HepG2 (cell line): ENCODE data around the gene SLC26A2. TPM values are rescaled to one million over a fixed set of nuclear protein-coding genes. Genes with fewer than 3 reads are reported as not detected.

ENCODE experiments used
- ATAC-seq: fragments of 200-7000 bp; cut with Tn5 transposase; 3 replicates; pipeline ENCODE4 v1.9.1; 2020; ENCODE audit warnings: mild to moderate bottlenecking, moderate library complexity
- BruUV-seq: library from RNA; stranded (reverse); fragments of 400-500 nt; replicated peaks from 2 replicates; lab custom pipeline; 2021; lab: Mats Ljungman, UMichigan
- CTCF ChIA-PET: fragments of 300-600 bp; formaldehyde crosslinking; extraction: SDS; loops from one replicate; lab custom pipeline; 2021; ENCODE audit warnings: low total read pairs, inconsistent platforms, low intra/inter-chr PET ratio; lab: Yijun Ruan, JAX
- POLR2A ChIA-PET: fragments of 350-600 bp; sonication (Branson Sonifier 250); formaldehyde crosslinking; loops from one replicate; lab custom pipeline; 2020; ENCODE audit warnings: antibody characterized with exemption, inconsistent platforms; lab: Yijun Ruan, JAX
- DNase-seq: peaks from one replicate; pipeline ENCODE4 v3.0.0-alpha.2; 2015; ENCODE audit warnings: low spot score
- FAIRE-seq: peaks from 3 replicates; lab custom pipeline; 2011; peaks lifted over from hg19 to GRCh38; lab: Jason Lieb, UNC
- H2AFZ ChIP-seq: one replicate; pipeline ENCODE4 v1.6.1; 2011; ENCODE audit warnings: low read length, inconsistent platforms
- H3K27ac ChIP-seq: fragments of 300-600 bp; 3 replicates; pipeline ENCODE4 v1.8.0; 2011; ENCODE audit warnings: mixed run types, mild to moderate bottlenecking, mixed read lengths, low read length, inconsistent platforms; ENCODE audit not compliant: insufficient read depth; ENCODE audit errors: extremely low read length
- H3K27me3 ChIP-seq, 2 experiments: fragments of 200-600 bp in 1 of 2; 2 replicates in 1 of 2; 3 replicates in 1 of 2; pipeline versions ENCODE4 v1.6.0 to v1.8.0; 2011; ENCODE audit warnings: low read length in 2 of 2, mild to moderate bottlenecking in 2 of 2, moderate library complexity in 2 of 2, inconsistent platforms in 1 of 2; ENCODE audit not compliant: insufficient read depth in 2 of 2, control insufficient read depth in 1 of 2
- H3K36me3 ChIP-seq, 2 experiments: fragments of 200-600 bp in 1 of 2; replicated peaks in 1 of 2; 2 replicates in 1 of 2; 3 replicates in 1 of 2; pipeline versions ENCODE4 v1.5.1 to v1.8.0; 2011; ENCODE audit warnings: low read length in 2 of 2, inconsistent platforms in 1 of 2; ENCODE audit not compliant: insufficient read depth in 2 of 2, control insufficient read depth in 1 of 2
- H3K4me1 ChIP-seq: 2 replicates; pipeline ENCODE4 v1.5.1; 2012; ENCODE audit warnings: low read length, inconsistent platforms; ENCODE audit not compliant: insufficient read depth
- H3K4me2 ChIP-seq: 2 replicates; pipeline ENCODE4 v1.6.0; 2011; ENCODE audit warnings: low read depth, low read length, inconsistent platforms
- H3K4me3 ChIP-seq, 3 experiments: fragments of 200-600 bp in 1 of 3; sonication (generic), shearing (Covaris generic) in 1 of 3; replicated peaks in 1 of 3; 2 replicates each; pipeline ENCODE4 v1.5.1; 2011 to 2016; ENCODE audit warnings: low read length in 3 of 3, inconsistent platforms in 2 of 3, low read depth in 2 of 3, mild to moderate bottlenecking in 2 of 3, control low read depth in 1 of 3, mixed read lengths in 1 of 3; ENCODE audit not compliant: insufficient read depth in 1 of 3
- H3K79me2 ChIP-seq: one replicate; pipeline ENCODE4 v1.6.1; 2011; ENCODE audit warnings: low read length, inconsistent platforms; ENCODE audit not compliant: insufficient read depth
- H3K9ac ChIP-seq: 2 replicates; pipeline ENCODE4 v1.6.0; 2011; ENCODE audit warnings: mild to moderate bottlenecking, low read depth, low read length, inconsistent platforms; ENCODE audit not compliant: insufficient read depth
- H3K9me3 ChIP-seq: 2 replicates; pipeline ENCODE4 v1.5.1; 2012; ENCODE audit warnings: mild to moderate bottlenecking, low read length
- H4K20me1 ChIP-seq: 2 replicates; pipeline ENCODE4 v1.6.0; 2011; ENCODE audit warnings: inconsistent platforms, mild to moderate bottlenecking, low read length, moderate library complexity; ENCODE audit not compliant: insufficient read depth
- BRCA1 ChIP-seq: sonication (generic); formaldehyde crosslinking; IDR thresholded peaks from 2 replicates; pipeline ENCODE4 v1.4.0; 2020; ENCODE audit warnings: missing genetic modification reagents
- CEBPB ChIP-seq: IDR thresholded peaks from 2 replicates; pipeline ENCODE4 v1.6.1; 2011; ENCODE audit warnings: low read depth, low read length, improper control_type of control experiment, borderline replicate concordance
- SOX13 ChIP-seq, 3 experiments: fragments of 450-650 bp in 1 of 3; sonication (generic) in 1 of 3; formaldehyde crosslinking in 1 of 3; IDR thresholded peaks in 2 of 3; conservative IDR thresholded peaks in 1 of 3; 2 replicates each; pipeline versions ENCODE4 v1.5.0 to v1.6.1; 2016 to 2020; ENCODE audit warnings: antibody characterized with exemption in 1 of 3, mild to moderate bottlenecking in 1 of 3, missing compliant biosample characterization in 1 of 3, missing genetic modification reagents in 1 of 3, moderate library complexity in 1 of 3
- TBL1XR1 ChIP-seq: fragments of 150-350 bp; IDR thresholded peaks from 2 replicates; pipeline ENCODE4 v1.6.1; 2014; ENCODE audit warnings: borderline replicate concordance, low read length; ENCODE audit not compliant: partially characterized antibody
- U2AF1 ChIP-seq: fragments of 200-400 bp; formaldehyde crosslinking; optimal IDR thresholded peaks from 2 replicates; pipeline ENCODE3; 2017; ENCODE audit warnings: mild to moderate bottlenecking, low read depth, low read length
- ZBTB1 ChIP-seq: sonication (generic); formaldehyde crosslinking; IDR thresholded peaks from 2 replicates; pipeline ENCODE4 v1.4.0; 2020; ENCODE audit warnings: missing genetic modification reagents, borderline replicate concordance
- WGBS: methylation state at CpG from one replicate; pipeline ENCODE4 v1.1.6; 2017; ENCODE audit warnings: low lambda C conversion rate; 5-methylcytosine and 5-hydroxymethylcytosine counted together
- in situ Hi-C: cut with HindIII; loops from 2 replicates; pipeline ENCODE4 v1.10.0; 2017; ENCODE audit warnings: low pct_unique_long_range_greater_than_20kb; ENCODE audit not compliant: extremely low pct_ligation_motif_present
- intact Hi-C: fragments of 100-400 bp; cut with micrococcal nuclease; formaldehyde crosslinking; loops from one replicate; pipeline ENCODE4 v1.10.0; 2022; ENCODE audit not compliant: unreplicated experiment
- polyA plus RNA-seq, 8 experiments: library from polyadenylated mRNA; depleted of rRNA in 3 of 8; stranded (reverse) in 7 of 8; unstranded in 1 of 8; fragments of >200 nt; fragmentation: Illumina TruSeq in 4 of 8; extraction: Trizol in 4 of 8; gene quantifications; 2 replicates each; pipeline versions ENCODE4 v1.2.1 to v1.2.3, GENCODE V29; 2011 to 2016; ENCODE audit warnings: low read depth in 4 of 8, missing spikeins in 1 of 8, mixed read lengths in 1 of 8; ENCODE audit not compliant: insufficient read depth in 1 of 8
- total RNA-seq, 5 experiments: library from RNA; depleted of rRNA; stranded (reverse); fragments of >200 nt; fragmentation: Illumina TruSeq; extraction: Trizol; gene quantifications; 2 replicates each; pipeline ENCODE4 v1.2.3, GENCODE V29; 2016; ENCODE audit warnings: low read depth in 1 of 5
- TF ChIP-seq, protein P1 (sequence below): IDR thresholded peaks from 2 replicates; pipeline ENCODE4 v1.4.0; 2020; ENCODE audit warnings: mild to moderate bottlenecking, missing genetic modification reagents
- TF ChIP-seq, protein P2 (sequence below): sonication (generic); formaldehyde crosslinking; IDR thresholded peaks from 2 replicates; pipeline ENCODE4 v1.4.0; 2020; ENCODE audit warnings: missing genetic modification reagents

SLC26A2 gene
- total and polyA plus RNA-seq, 2 of the 13 experiments (the other 11 are each of a cell fraction or from before 2014, with no cell fraction given): 2.2 to 7.9 TPM

DNA sequence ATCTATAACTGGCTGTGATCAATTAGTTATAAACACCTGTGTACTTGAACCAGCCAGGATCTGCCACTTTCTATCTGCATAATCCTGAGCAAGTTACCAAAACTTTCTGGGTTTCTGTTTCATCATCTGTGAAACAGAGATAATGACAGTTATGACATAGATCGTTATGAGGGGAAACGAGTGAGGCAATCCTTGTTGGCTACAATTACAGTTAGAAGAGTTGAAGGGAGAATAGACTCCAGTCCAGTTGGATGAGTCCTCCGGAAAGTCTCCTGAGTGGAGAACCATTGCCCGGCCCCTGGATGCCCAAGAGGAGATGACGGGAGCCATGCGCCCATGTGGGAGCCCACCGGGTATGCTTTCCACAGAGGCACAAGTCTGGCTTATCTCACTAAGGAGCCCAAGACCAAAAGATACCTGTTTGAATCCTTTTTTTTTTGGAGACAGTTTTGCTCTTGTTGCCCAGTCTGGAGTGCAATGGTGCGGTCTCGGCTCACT lies 20.4 kb upstream of the SLC26A2 start:
- no peaks in the 10 kb centered on the region for H3K36me3 ChIP-seq
- BruUV-seq: no TSS peak
- ATAC-seq (no peak), FAIRE-seq (no peak), DNase-seq (no peak)
- no peak overlapping the region for H3K4me3 ChIP-seq
- 57% methylated on average over 8 of the region's 9 CpGs for WGBS
- H3K27me3 ChIP-seq: peaks cover 0 to 6% of the 10 kb centered on the region in 2 experiments; a peak in 1 of 5 replicates
- peak; percentile 68; the same call in 1 of the 2 replicates for TF ChIP-seq CEBPB
- TF ChIP-seq ZBTB1 (CRISPR knock-in tag): no peak
- H2AFZ ChIP-seq: no peak overlapping the region
- H3K4me1 ChIP-seq: peaks cover 75% of the 10 kb centered on the region
- CTCF ChIA-PET: no interaction called here
- in situ Hi-C loops: no loop called here
- POLR2A ChIA-PET: interaction anchor here (1.5 kb wide), 1 partner anchor 20 kb away, joined by 5 read pairs; the partner anchor contains the start of gene SLC26A2
- H3K27ac ChIP-seq: no peak overlapping the region
- intact Hi-C loops: no loop called here
- no peak overlapping the region for H3K9ac ChIP-seq
- H3K79me2 ChIP-seq: no peaks in the 10 kb centered on the region
- H4K20me1 ChIP-seq: no peaks in the 10 kb centered on the region
- no peak overlapping the region for H3K4me2 ChIP-seq
- no peaks in the 10 kb centered on the region for H3K9me3 ChIP-seq

DNA sequence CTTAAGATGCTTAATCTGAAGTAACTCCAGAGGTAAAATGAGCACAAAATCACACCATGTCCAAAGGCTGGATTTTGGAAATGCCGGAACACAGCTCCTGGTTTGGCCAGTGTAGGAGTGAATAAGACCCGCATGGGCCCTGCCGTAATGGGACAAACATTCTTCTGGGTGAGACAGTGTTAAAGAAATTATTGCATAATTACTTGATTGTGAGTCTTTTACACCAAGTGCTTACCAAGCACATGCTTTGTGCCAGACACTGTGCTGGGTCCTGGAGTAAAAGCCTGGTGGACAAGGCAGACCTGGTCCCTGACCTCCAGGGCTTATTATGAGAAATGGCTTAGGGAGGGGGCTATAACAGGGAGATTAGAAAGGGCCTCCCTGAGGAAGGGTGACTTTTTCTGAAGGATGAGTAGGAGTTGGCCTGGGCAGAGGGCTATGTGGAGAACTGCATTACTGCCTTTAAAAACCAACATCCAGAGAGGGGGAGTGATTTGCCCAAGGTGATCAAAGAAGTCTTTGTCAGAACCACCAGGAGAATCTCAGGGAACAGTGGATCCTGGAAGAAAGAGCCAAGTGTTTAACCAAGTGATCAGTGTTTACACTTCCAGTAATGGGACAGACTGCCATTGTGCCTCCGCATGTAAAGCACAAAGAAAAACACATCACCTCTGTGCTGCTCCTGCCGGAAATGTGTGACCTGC lies 19.5 kb upstream of the SLC26A2 start:
- Histone ChIP-seq H3K27me3 (peaks cover 0 to 10% of the 10 kb centered on the region in 2 experiments; a peak in 3 of 5 replicates), H3K9ac (no peak overlapping the region), H3K9me3 (no peaks in the 10 kb centered on the region), H3K4me1 (peaks cover 65% of the 10 kb centered on the region), H3K36me3 (no peaks in the 10 kb centered on the region), H3K4me2 (no peak overlapping the region), H3K27ac (no peak overlapping the region), H4K20me1 (no peaks in the 10 kb centered on the region), H3K79me2 (no peaks in the 10 kb centered on the region), H2AFZ (no peak overlapping the region), H3K4me3 (no peak overlapping the region)
- TF ChIP-seq TBL1XR1 (no peak), U2AF1 (no peak), SOX13 (IDR thresholded peaks at IDR 0.05) (no peak), SOX13 (CRISPR knock-in tag; conservative IDR thresholded peaks at IDR 0.05 in 1 of 2, IDR thresholded peaks at IDR 0.05 in 1 of 2) (peak in 1 of 2 experiments; percentile 61; a peak in 1 of 4 replicates), BRCA1 (CRISPR knock-in tag) (no peak)
- TF ChIP-seq, protein P1, sequence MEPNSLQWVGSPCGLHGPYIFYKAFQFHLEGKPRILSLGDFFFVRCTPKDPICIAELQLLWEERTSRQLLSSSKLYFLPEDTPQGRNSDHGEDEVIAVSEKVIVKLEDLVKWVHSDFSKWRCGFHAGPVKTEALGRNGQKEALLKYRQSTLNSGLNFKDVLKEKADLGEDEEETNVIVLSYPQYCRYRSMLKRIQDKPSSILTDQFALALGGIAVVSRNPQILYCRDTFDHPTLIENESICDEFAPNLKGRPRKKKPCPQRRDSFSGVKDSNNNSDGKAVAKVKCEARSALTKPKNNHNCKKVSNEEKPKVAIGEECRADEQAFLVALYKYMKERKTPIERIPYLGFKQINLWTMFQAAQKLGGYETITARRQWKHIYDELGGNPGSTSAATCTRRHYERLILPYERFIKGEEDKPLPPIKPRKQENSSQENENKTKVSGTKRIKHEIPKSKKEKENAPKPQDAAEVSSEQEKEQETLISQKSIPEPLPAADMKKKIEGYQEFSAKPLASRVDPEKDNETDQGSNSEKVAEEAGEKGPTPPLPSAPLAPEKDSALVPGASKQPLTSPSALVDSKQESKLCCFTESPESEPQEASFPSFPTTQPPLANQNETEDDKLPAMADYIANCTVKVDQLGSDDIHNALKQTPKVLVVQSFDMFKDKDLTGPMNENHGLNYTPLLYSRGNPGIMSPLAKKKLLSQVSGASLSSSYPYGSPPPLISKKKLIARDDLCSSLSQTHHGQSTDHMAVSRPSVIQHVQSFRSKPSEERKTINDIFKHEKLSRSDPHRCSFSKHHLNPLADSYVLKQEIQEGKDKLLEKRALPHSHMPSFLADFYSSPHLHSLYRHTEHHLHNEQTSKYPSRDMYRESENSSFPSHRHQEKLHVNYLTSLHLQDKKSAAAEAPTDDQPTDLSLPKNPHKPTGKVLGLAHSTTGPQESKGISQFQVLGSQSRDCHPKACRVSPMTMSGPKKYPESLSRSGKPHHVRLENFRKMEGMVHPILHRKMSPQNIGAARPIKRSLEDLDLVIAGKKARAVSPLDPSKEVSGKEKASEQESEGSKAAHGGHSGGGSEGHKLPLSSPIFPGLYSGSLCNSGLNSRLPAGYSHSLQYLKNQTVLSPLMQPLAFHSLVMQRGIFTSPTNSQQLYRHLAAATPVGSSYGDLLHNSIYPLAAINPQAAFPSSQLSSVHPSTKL (CRISPR knock-in tag): 0 out of 2 replicates have a peak, but pooled peaks have one; percentile 28
- TF ChIP-seq, protein P2, sequence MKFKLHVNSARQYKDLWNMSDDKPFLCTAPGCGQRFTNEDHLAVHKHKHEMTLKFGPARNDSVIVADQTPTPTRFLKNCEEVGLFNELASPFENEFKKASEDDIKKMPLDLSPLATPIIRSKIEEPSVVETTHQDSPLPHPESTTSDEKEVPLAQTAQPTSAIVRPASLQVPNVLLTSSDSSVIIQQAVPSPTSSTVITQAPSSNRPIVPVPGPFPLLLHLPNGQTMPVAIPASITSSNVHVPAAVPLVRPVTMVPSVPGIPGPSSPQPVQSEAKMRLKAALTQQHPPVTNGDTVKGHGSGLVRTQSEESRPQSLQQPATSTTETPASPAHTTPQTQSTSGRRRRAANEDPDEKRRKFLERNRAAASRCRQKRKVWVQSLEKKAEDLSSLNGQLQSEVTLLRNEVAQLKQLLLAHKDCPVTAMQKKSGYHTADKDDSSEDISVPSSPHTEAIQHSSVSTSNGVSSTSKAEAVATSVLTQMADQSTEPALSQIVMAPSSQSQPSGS (CRISPR knock-in tag): no peak
- DNase-seq (peak; percentile 35), FAIRE-seq (no peak), ATAC-seq (no peak)
- WGBS: 40% methylated on average over 5 of the region's 5 CpGs
- intact Hi-C loops: no loop called here
- BruUV-seq: no TSS peak
- ChIA-PET POLR2A (no interaction called here), CTCF (no interaction called here)
- in situ Hi-C loops: no loop called here
